Erythroblast (primary cell): Measurements from ENCODE around the gene PKP3.
"Not testable (repeated sequence)": the region's sequence is repeated elsewhere in the genome, so short reads cannot be mapped to it uniquely, and the experiment has no call there.

Experiments used
- DNase-seq, 2 experiments: peaks; one replicate each; lab custom pipeline; 2025; lab: John Stamatoyannopoulos, UW
- GATA1 ChIP-seq: IDR thresholded peaks from 2 replicates; pipeline ENCODE4 v1.6.1; 2011; ENCODE audit warnings: low read depth, mild to moderate bottlenecking, control low read depth, low read length, moderate library complexity
- POLR2A ChIP-seq: IDR thresholded peaks from 2 replicates; pipeline ENCODE4 v1.6.1; 2011; ENCODE audit warnings: mild to moderate bottlenecking, low read length

Gene PKP3

GRCh38 chr11:400241-400689, 6.3 kb downstream of the PKP3 start:
- TF ChIP-seq POLR2A, result no peak
- TF ChIP-seq GATA1, result no peak
- DNase-seq, result peak in 1 of 2 experiments; percentile 30

GRCh38 chr11:401196-401595, 7.2 kb downstream of the PKP3 start:
- not testable (repeated sequence) for DNase-seq

GRCh38 chr11:403021-403760, 9.2 kb downstream of the PKP3 start:
- DNase-seq, result no peak
- TF ChIP-seq POLR2A (no peak), GATA1 (no peak)

GRCh38 chr11:403761-404431, 9.9 kb downstream of the PKP3 start:
- TF ChIP-seq GATA1 (no peak), POLR2A (no peak)
- DNase-seq, result no peak

- DNase-seq, result no peak
- no peak for TF ChIP-seq POLR2A
- no peak for TF ChIP-seq GATA1
These were observed 10.7 kb downstream of the PKP3 start for GRCh38 chr11:404551-405264.

GRCh38 chr11:405323-405953, 11.4 kb downstream of the PKP3 start:
- DNase-seq, result no peak
- TF ChIP-seq GATA1, result no peak

- DNase-seq, result no peak
- no peak for TF ChIP-seq GATA1
- TF ChIP-seq POLR2A, result no peak
These were observed 12.2 kb downstream of the PKP3 start for GRCh38 chr11:405954-406795.

- DNase-seq, result peak; percentile 83 to 88
- TF ChIP-seq POLR2A, result no peak
- no peak for TF ChIP-seq GATA1
These were observed 13.0 kb downstream of the PKP3 start for GRCh38 chr11:406796-407650.

- no peak for TF ChIP-seq GATA1
- no peak for TF ChIP-seq POLR2A
- no peak for DNase-seq
These were observed 13.7 kb downstream of the PKP3 start for GRCh38 chr11:407651-408123.

GRCh38 chr11:408154-409007, 14.4 kb downstream of the PKP3 start:
- TF ChIP-seq GATA1, result no peak
- TF ChIP-seq POLR2A, result no peak
- no peak for DNase-seq

GRCh38 chr11:409008-409599, 15.1 kb downstream of the PKP3 start:
- TF ChIP-seq POLR2A (no peak), GATA1 (no peak)
- DNase-seq, result no peak
